GM06990 (cell line): ENCODE results near the gene MRTFB.
"Not testable (repeated sequence)": the region's sequence is repeated elsewhere in the genome, so short reads cannot be mapped to it uniquely, and the experiment has no call there.

Experiments
- DNase-seq: peaks from one replicate; pipeline ENCODE4 v3.0.0-alpha.2; 2011; ENCODE audit not compliant: insufficient read length; ENCODE audit errors: extremely low read depth
- H3K27me3 ChIP-seq: replicated peaks from 2 replicates; pipeline ENCODE4 v1.6.0; 2011; ENCODE audit warnings: low read length; ENCODE audit not compliant: control insufficient read depth, insufficient read depth
- H3K36me3 ChIP-seq: 2 replicates; pipeline ENCODE4 v1.5.1; 2011; ENCODE audit warnings: low read length; ENCODE audit not compliant: control insufficient read depth, insufficient read depth
- H3K4me3 ChIP-seq: replicated peaks from 2 replicates; pipeline ENCODE4 v1.5.1; 2011; ENCODE audit warnings: low read depth, mild to moderate bottlenecking, control low read depth, low read length
- CTCF ChIP-seq: IDR thresholded peaks from 2 replicates; pipeline ENCODE4 v1.5.1; 2011; ENCODE audit warnings: low read length, control low read depth, mild to moderate bottlenecking, inconsistent platforms; ENCODE audit not compliant: insufficient read depth, poor library complexity, severe bottlenecking

Gene MRTFB

GRCh38 chr16:14043793-14044192, 27.3 kb upstream of the MRTFB start:
- no peak for DNase-seq
- no peak for TF ChIP-seq CTCF
- Histone ChIP-seq H3K36me3 (no peaks in the 10 kb centered on the region), H3K27me3 (no peaks in the 10 kb centered on the region), H3K4me3 (no peak overlapping the region)

- not testable (repeated sequence) for H3K36me3 ChIP-seq, H3K4me3 ChIP-seq, H3K27me3 ChIP-seq, DNase-seq
Observed at GRCh38 chr16:14047121-14047859, 23.8 kb upstream of the MRTFB start.

GRCh38 chr16:14050291-14051027, 20.7 kb upstream of the MRTFB start:
- DNase-seq, result no peak
- no peak overlapping the region for H3K4me3 ChIP-seq

GRCh38 chr16:14051103-14051729, 19.9 kb upstream of the MRTFB start:
- DNase-seq, result no peak
- no peaks in the 10 kb centered on the region for H3K36me3 ChIP-seq
- H3K4me3 ChIP-seq, result no peak overlapping the region
- H3K27me3 ChIP-seq, result no peaks in the 10 kb centered on the region; the same call in 1 of the 2 replicates
- TF ChIP-seq CTCF, result no peak

More at GRCh38 chr16:14050291-14051027, 20.7 kb upstream of the MRTFB start:
- TF ChIP-seq CTCF, result no peak
- Histone ChIP-seq H3K36me3 (no peaks in the 10 kb centered on the region), H3K27me3 (no peaks in the 10 kb centered on the region; the same call in 1 of the 2 replicates)

- Histone ChIP-seq H3K4me3 (no peak overlapping the region), H3K36me3 (no peaks in the 10 kb centered on the region), H3K27me3 (no peaks in the 10 kb centered on the region; the same call in 1 of the 2 replicates)
- no peak for TF ChIP-seq CTCF
- no peak for DNase-seq
Observed at GRCh38 chr16:14056970-14057369, 14.1 kb upstream of the MRTFB start.

GRCh38 chr16:14057878-14058382, 13.2 kb upstream of the MRTFB start:
- Histone ChIP-seq H3K36me3 (no peaks in the 10 kb centered on the region), H3K4me3 (no peak overlapping the region), H3K27me3 (no peaks in the 10 kb centered on the region; the same call in 1 of the 2 replicates)
- DNase-seq, result no peak
- no peak for TF ChIP-seq CTCF
